Measurements from ENCODE around the gene HLA-DQA2.

HLA-DQA2 gene

GRCh38 chr6:32752580-32752979 is 11.4 kb downstream of the HLA-DQA2 start:
- in situ Hi-C loops (cut with HindIII; ENCODE audit: low sequenced_read_pairs): no loop called here
- DNase-seq (ENCODE audit: low read depth): no peak
- TF ChIP-seq, protein P1, sequence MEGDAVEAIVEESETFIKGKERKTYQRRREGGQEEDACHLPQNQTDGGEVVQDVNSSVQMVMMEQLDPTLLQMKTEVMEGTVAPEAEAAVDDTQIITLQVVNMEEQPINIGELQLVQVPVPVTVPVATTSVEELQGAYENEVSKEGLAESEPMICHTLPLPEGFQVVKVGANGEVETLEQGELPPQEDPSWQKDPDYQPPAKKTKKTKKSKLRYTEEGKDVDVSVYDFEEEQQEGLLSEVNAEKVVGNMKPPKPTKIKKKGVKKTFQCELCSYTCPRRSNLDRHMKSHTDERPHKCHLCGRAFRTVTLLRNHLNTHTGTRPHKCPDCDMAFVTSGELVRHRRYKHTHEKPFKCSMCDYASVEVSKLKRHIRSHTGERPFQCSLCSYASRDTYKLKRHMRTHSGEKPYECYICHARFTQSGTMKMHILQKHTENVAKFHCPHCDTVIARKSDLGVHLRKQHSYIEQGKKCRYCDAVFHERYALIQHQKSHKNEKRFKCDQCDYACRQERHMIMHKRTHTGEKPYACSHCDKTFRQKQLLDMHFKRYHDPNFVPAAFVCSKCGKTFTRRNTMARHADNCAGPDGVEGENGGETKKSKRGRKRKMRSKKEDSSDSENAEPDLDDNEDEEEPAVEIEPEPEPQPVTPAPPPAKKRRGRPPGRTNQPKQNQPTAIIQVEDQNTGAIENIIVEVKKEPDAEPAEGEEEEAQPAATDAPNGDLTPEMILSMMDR (IDR thresholded peaks at IDR 0.05; ENCODE audit: low read depth, low read length, missing control alignments): no peak
- no peak overlapping the region for H3K4me3 ChIP-seq (ENCODE audit: low read depth, low read length)

GRCh38 chr6:32759669-32760068 is 18.5 kb downstream of the HLA-DQA2 start:
- DNase-seq (ENCODE audit: low read depth): no peak
- TF ChIP-seq, protein P1 (IDR thresholded peaks at IDR 0.05; ENCODE audit: low read depth, low read length, missing control alignments): no peak
- no peak overlapping the region for H3K4me3 ChIP-seq (ENCODE audit: low read depth, low read length)
- in situ Hi-C loops (cut with HindIII; ENCODE audit: low sequenced_read_pairs): loop anchor here (5.0 kb wide), 1 partner anchor 97 kb away; no protein-coding TSS in a partner anchor

GRCh38 chr6:32761072-32761471 is 19.9 kb downstream of the HLA-DQA2 start:
- in situ Hi-C loops (cut with HindIII; ENCODE audit: low sequenced_read_pairs): no loop called here
- TF ChIP-seq, protein P1 (IDR thresholded peaks at IDR 0.05; ENCODE audit: low read depth, low read length, missing control alignments): no peak
- no peak for DNase-seq (ENCODE audit: low read depth)
- H3K4me3 ChIP-seq (ENCODE audit: low read depth, low read length): no peak overlapping the region

- H3K4me3 ChIP-seq (ENCODE audit: low read depth, low read length): no peak overlapping the region
- TF ChIP-seq, protein P1 (IDR thresholded peaks at IDR 0.05; ENCODE audit: low read depth, low read length, missing control alignments): no peak
- in situ Hi-C loops (cut with HindIII; ENCODE audit: low sequenced_read_pairs): no loop called here
- DNase-seq (ENCODE audit: low read depth): no peak
Measured at GRCh38 chr6:32761548-32761947, 20.4 kb downstream of the HLA-DQA2 start.

GRCh38 chr6:32763421-32763820 is 22.2 kb downstream of the HLA-DQA2 start, which contains the start of gene HLA-DQB2:
Gene HLA-DQB2 (minus strand): TSS chr6:32763532. CDS start chr6:32763470, 62 bp downstream.
- no peak within 1 kb of the TSS for H3K4me3 ChIP-seq (ENCODE audit: low read depth, low read length)
- in situ Hi-C loops (cut with HindIII; ENCODE audit: low sequenced_read_pairs): no loop called here
- TF ChIP-seq, protein P1 (IDR thresholded peaks at IDR 0.05; ENCODE audit: low read depth, low read length, missing control alignments): no peak
- DNase-seq (ENCODE audit: low read depth): no peak

- no peak overlapping the region for H3K4me3 ChIP-seq (ENCODE audit: low read depth, low read length)
- in situ Hi-C loops (cut with HindIII; ENCODE audit: low sequenced_read_pairs): no loop called here
- no peak for DNase-seq (ENCODE audit: low read depth)
- TF ChIP-seq, protein P1 (IDR thresholded peaks at IDR 0.05; ENCODE audit: low read depth, low read length, missing control alignments): no peak
Measured at GRCh38 chr6:32764048-32764447, 22.9 kb downstream of the HLA-DQA2 start.

DNA sequence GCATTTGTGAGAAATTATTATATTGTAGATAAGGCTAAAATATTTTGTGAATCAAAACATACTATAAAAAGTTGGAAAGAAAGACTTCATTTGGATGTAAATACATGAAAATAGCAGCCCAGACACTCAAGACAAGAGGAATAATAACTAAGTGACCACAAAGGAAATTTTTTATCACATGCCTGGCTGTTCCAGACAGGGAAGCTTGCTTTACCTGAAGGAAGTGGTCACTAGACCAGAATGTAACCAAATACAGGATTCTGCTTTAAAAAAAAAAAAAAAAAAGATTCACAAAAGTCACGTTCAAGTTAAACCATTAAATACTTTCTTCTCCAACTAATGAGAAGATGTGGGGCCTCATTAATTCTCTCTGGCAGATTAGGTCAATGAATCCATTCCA is 31.5 kb downstream of the HLA-DQA2 start:
- in situ Hi-C loops (cut with HindIII; ENCODE audit: low sequenced_read_pairs): no loop called here
- no peak for DNase-seq (ENCODE audit: low read depth)
- TF ChIP-seq, protein P1 (IDR thresholded peaks at IDR 0.05; ENCODE audit: low read depth, low read length, missing control alignments): no peak
- no peak overlapping the region for H3K4me3 ChIP-seq (ENCODE audit: low read depth, low read length)

All from astrocyte of the cerebellum (primary cell).